Activated CD4-positive, alpha-beta T cell treated with anti-CD3 and anti-CD28 coated beads, Interleukin-2, Interleukin-4, amounts not matched to agents 100 ng/mL and 50 ng/mL, durations not matched to agents 16 hours and 8 hours (primary cell): ENCODE results near the gene UPF1.

Experiments used
- DNase-seq: peaks from one replicate; pipeline ENCODE4 v3.0.0-alpha.2; 2020; ENCODE audit warnings: low spot score

UPF1 gene

GRCh38 chr19:18857223-18857622 is 25.5 kb downstream of the UPF1 start:
- no peak for DNase-seq

GRCh38 chr19:18858906-18859646 is 27.3 kb downstream of the UPF1 start:
- no peak for DNase-seq

GRCh38 chr19:18859676-18860301 is 28.0 kb downstream of the UPF1 start:
- DNase-seq, result no peak

GRCh38 chr19:18860302-18860700 is 28.5 kb downstream of the UPF1 start:
- no peak for DNase-seq

- no peak for DNase-seq
Measured at GRCh38 chr19:18860725-18861124, 29.0 kb downstream of the UPF1 start.

- DNase-seq, result no peak
Measured at GRCh38 chr19:18861235-18861634, 29.5 kb downstream of the UPF1 start.

GRCh38 chr19:18861917-18862316 is 30.2 kb downstream of the UPF1 start:
- DNase-seq, result no peak

GRCh38 chr19:18862976-18863842 is 31.4 kb downstream of the UPF1 start:
- DNase-seq, result no peak

GRCh38 chr19:18863843-18864362 is 32.1 kb downstream of the UPF1 start:
- no peak for DNase-seq

- no peak for DNase-seq
Measured at GRCh38 chr19:18865106-18865972, 33.6 kb downstream of the UPF1 start.

- peak; percentile 59 for DNase-seq
Measured at GRCh38 chr19:18865973-18866799, 34.4 kb downstream of the UPF1 start.

GRCh38 chr19:18866800-18867123 is 35.0 kb downstream of the UPF1 start:
- no peak for DNase-seq

- DNase-seq, result no peak
Measured at GRCh38 chr19:18867199-18867598, 35.4 kb downstream of the UPF1 start.

GRCh38 chr19:18867751-18868150 is 36.0 kb downstream of the UPF1 start:
- DNase-seq, result no peak

- no peak for DNase-seq
Measured at GRCh38 chr19:18868380-18869022, 36.7 kb downstream of the UPF1 start.

- no peak for DNase-seq
Measured at GRCh38 chr19:18869023-18869618, 37.4 kb downstream of the UPF1 start.

GRCh38 chr19:18869781-18870530 is 38.2 kb downstream of the UPF1 start:
- no peak for DNase-seq

- DNase-seq, result no peak
Measured at GRCh38 chr19:18870531-18871172, 38.9 kb downstream of the UPF1 start.

- DNase-seq, result no peak
Measured at GRCh38 chr19:18871543-18871942, 39.8 kb downstream of the UPF1 start.
